Suprapubic skin (tissue), 4 donors: ENCODE measurements around the gene RAB3GAP1.
"Not testable (repeated sequence)": the region's sequence is repeated elsewhere in the genome, so short reads cannot be mapped to it uniquely, and the experiment has no call there.

ENCODE experiments used
- EP300 ChIP-seq: sonication (generic); formaldehyde crosslinking; IDR thresholded peaks from one replicate; pipeline ENCODE4 v1.6.1; 2017; ENCODE audit warnings: antibody characterized with exemption
- POLR2A ChIP-seq, 2 donors: fragments of 450-650 bp; IDR thresholded peaks; one replicate each; pipeline ENCODE4 v1.6.1; 2017; ENCODE audit warnings: antibody characterized with exemption in 2 of 2, mild to moderate bottlenecking in 2 of 2, moderate library complexity in 2 of 2
- POLR2AphosphoS5 ChIP-seq, 3 donors: sonication (generic); formaldehyde crosslinking; IDR thresholded peaks; one replicate each; pipeline ENCODE4 v1.6.1; 2017; ENCODE audit warnings: antibody characterized with exemption in 3 of 3

DNA sequence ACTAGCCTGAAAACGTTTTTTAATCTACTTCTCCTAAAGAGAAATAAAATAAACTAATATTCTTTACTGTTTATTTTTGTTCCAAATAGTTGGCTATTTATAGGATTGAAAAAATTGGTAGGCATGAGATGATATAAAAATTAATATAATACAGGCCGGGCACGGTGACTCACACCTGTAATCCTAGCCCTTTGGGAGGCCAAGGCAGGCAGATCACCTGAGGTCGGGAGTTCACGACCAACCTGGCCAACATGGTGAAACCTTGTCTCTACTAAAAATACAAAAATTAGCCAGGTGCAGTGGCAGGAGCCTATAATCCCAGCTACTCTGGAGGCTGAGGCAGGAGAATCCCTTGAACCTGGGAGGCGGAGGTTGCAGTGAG lies 69.6 kb downstream of the RAB3GAP1 start:
- TF ChIP-seq POLR2AphosphoS5 (IDR thresholded peaks at IDR 0.05); EP300; POLR2A (IDR thresholded peaks at IDR 0.05): not testable (repeated sequence)
